Activated CD4-positive, alpha-beta T cell treated with anti-CD3 and anti-CD28 coated beads for 4 hours (primary cell): ENCODE measurements around the gene CCDC121.

Experiments
- DNase-seq, 2 donors: peaks; one replicate each; pipeline ENCODE4 v3.0.0-alpha.2; 2020

CCDC121 gene

GRCh38 chr2:27581417-27582128 lies 47.2 kb downstream of the CCDC121 start:
- no peak for DNase-seq
